Measurements from ENCODE around the gene ETV4.
A peak's percentile ranks its signal among the peaks of the same experiment; 100 is the strongest.

ETV4 gene

GRCh38 chr17:43531955-43532354, 14.2 kb downstream of the ETV4 start:
- no peak for DNase-seq
- H3K27ac ChIP-seq, result no peak overlapping the region
- H3K27me3 ChIP-seq, result no peaks in the 10 kb centered on the region
- no peaks in the 10 kb centered on the region for H3K9me3 ChIP-seq
- intact Hi-C loops (cut with DNase I; ENCODE audit: low total_unique reads), result no loop called here
- H3K4me1 ChIP-seq, result peaks cover 0 to 16% (median 14%) of the 10 kb centered on the region in 4 donors
- TF ChIP-seq CTCF (IDR thresholded peaks at IDR 0.05), result no peak
- H3K36me3 ChIP-seq, result peaks cover 0 to 24% (median 15%) of the 10 kb centered on the region in 3 donors
- H3K4me3 ChIP-seq, result no peak overlapping the region

GRCh38 chr17:43531082-43531378, 15.1 kb downstream of the ETV4 start:
- H3K27ac ChIP-seq, result no peak overlapping the region
- peaks cover 9 to 34% (median 24%) of the 10 kb centered on the region in 3 donors for H3K36me3 ChIP-seq
- DNase-seq, result no peak
- TF ChIP-seq CTCF (IDR thresholded peaks at IDR 0.05), result no peak
- H3K4me1 ChIP-seq, result peaks cover 0 to 16% (median 14%) of the 10 kb centered on the region in 4 donors
- H3K4me3 ChIP-seq, result no peak overlapping the region
- intact Hi-C loops (cut with DNase I; ENCODE audit: low total_unique reads), result no loop called here
- H3K9me3 ChIP-seq, result no peaks in the 10 kb centered on the region
- no peaks in the 10 kb centered on the region for H3K27me3 ChIP-seq

- Histone ChIP-seq H3K4me3 (peak overlapping the region in 1 of 2 donors; percentile 24), H3K36me3 (peaks cover 14 to 39% (median 30%) of the 10 kb centered on the region in 3 donors), H3K27me3 (no peaks in the 10 kb centered on the region), H3K9me3 (no peaks in the 10 kb centered on the region), H3K4me1 (peaks cover 0 to 16% (median 14%) of the 10 kb centered on the region in 4 donors), H3K27ac (peak overlapping the region in 1 of 2 donors; percentile 25)
- TF ChIP-seq CTCF (IDR thresholded peaks at IDR 0.05), result no peak
- peak in 1 of 2 donors; percentile 35 for DNase-seq
- intact Hi-C loops (cut with DNase I; ENCODE audit: low total_unique reads), result no loop called here
These were observed 15.7 kb downstream of the ETV4 start for GRCh38 chr17:43530288-43531081.

- Histone ChIP-seq H3K4me1 (peaks cover 0 to 16% (median 14%) of the 10 kb centered on the region in 4 donors), H3K27me3 (no peaks in the 10 kb centered on the region), H3K36me3 (peaks cover 19 to 45% (median 36%) of the 10 kb centered on the region in 3 donors), H3K27ac (peak overlapping the region in 1 of 2 donors; percentile 25), H3K4me3 (peak overlapping the region in 1 of 2 donors; percentile 24), H3K9me3 (no peaks in the 10 kb centered on the region)
- DNase-seq, result no peak
- TF ChIP-seq CTCF (IDR thresholded peaks at IDR 0.05), result no peak
- intact Hi-C loops (cut with DNase I; ENCODE audit: low total_unique reads), result no loop called here
These were observed 16.2 kb downstream of the ETV4 start for GRCh38 chr17:43529947-43530287.

- Histone ChIP-seq H3K4me1 (peaks cover 0 to 16% (median 14%) of the 10 kb centered on the region in 4 donors), H3K27me3 (no peaks in the 10 kb centered on the region), H3K36me3 (peaks cover 26 to 52% (median 43%) of the 10 kb centered on the region in 3 donors), H3K9me3 (no peaks in the 10 kb centered on the region), H3K27ac (no peak overlapping the region), H3K4me3 (no peak overlapping the region)
- no peak for DNase-seq
- intact Hi-C loops (cut with DNase I; ENCODE audit: low total_unique reads), result no loop called here
- no peak for TF ChIP-seq CTCF (IDR thresholded peaks at IDR 0.05)
These were observed 16.9 kb downstream of the ETV4 start for GRCh38 chr17:43528988-43529814.
